ENCODE results near the gene NFIA.

Gene NFIA

GRCh38 chr1:61282387-61282786, 200.0 kb downstream of the NFIA start:
- no peak for DNase-seq

DNA sequence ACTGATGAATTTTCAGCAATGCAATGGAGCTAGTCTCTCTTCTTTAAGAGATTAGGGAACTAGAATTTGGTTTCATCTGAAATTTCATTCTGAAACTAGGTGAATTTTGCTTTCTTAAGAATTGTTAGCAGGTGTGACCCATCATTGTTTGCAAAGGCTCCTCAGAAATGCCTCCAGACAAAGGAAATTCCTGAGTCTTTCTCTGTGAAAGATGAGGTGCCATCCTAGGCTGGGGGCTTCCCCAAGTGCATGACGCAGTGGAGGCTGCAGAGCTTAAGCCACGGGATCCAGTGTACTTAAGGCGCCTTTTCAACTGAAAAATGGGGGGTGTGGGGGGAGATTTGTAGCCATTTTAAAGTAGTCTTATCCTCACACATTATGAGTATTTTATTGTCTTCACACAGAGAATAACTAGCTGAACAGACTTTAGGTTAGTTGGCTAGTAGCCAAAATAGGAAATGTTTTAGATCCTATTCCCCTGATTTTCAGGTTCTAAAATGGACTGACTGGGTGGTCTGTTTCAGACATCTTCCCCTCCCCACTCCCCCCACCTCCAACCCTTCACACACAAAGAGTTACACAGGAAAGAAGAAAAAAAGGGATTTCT, 202.0 kb downstream of the NFIA start:
- no peak for DNase-seq

DNA sequence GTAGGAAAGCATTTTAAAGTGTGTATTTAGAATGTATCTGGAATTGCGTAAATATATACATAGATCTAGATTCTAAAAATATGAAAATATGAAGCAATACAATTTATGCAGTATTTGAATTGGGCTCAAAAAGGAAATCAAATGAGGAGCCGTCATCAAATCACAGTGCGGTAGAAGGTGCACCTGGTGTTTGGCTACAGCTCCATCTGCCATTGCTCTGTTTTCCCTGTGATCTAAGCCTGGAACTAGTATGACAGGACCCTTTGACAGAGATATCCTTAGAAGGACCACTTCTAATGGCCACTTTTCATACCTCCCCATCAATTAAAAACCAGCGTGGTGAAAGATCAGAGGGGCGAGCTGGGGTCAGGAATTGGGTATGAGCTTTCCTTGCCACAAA, 202.6 kb downstream of the NFIA start:
- DNase-seq, result no peak

- no peak for DNase-seq
Measured at GRCh38 chr1:61285371-61285885, 203.1 kb downstream of the NFIA start.

- no peak for DNase-seq
Measured at GRCh38 chr1:61287014-61287413, 204.7 kb downstream of the NFIA start.

- DNase-seq, result no peak
Measured at GRCh38 chr1:61287734-61288133, 205.4 kb downstream of the NFIA start.

DNA sequence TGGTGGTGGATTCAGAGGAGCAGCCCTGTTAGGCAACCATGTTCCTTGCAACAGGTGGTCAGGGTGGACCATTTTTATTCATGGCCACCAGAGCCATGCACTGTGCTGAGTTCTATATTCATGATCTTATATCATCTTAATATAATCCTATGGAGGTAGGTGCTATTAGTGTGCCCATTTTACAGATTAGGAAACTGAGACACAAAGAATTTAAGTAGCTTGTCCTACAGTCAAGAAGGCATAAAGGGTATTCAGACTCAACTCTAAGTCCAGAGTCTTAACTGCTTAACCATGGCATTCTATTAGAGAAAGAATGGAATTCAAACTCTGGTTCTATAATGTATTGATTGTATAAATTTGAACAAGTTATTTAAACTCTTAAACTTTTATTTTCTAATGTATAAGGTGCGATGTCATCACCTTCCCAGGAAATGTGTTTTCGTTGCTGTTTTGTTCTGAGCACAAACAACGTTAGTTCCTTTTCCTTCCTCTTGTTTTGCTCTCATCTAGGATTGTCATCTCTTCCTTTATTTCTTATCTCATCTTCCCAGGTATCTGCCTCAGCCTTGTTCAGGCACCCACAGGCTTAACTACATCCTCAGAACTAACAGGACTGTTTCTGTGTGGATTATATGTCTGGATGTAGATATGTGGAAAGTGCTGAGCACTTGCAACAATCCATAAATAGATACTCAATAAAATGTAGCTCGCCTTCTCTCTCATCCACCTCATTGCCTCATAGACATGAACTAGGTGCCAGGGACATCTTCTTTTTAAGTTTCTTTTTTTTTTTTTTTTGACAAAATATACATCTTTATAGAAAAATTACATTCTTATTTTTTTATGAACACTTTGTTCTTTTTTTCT, 207.1 kb downstream of the NFIA start:
- DNase-seq, result no peak

DNA sequence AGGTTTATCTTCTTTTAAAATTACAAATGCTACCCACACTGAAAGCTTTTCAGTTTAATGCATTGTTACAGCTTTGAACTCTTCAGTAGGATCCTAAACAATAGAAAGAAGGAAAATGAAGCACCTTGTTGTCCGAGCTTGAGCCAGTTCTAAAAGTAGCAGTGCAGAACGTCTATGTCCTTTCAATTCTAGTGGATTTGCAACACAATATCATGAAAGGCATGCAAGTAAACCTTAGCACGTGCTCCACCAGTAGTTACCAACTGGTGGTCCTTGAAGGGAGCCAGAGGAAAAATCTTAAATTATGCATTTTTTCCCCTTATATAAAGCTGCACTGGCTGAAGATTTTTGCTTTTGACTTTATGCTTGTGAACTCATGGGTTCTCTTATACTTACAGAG, 208.2 kb downstream of the NFIA start:
- no peak for DNase-seq

DNA sequence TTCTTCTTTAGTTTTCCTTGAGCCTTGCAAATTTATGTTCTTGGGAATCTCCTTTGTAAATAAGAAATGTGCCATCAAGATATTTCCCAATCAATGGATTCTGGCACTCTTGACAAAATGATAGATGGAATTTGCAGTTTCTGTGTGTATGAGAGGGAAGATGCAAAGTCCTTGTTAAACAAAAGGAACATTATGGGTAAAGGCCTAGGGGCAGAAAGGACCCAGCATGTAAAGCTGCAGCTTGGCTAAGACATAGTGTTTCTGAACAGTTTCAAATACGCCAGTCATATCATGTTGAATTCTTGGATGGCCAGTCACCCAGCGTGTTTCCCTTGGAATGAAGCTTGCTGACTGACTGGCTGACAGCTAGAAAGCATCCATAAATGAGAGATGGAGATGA, 210.8 kb downstream of the NFIA start:
- no peak for DNase-seq

DNA sequence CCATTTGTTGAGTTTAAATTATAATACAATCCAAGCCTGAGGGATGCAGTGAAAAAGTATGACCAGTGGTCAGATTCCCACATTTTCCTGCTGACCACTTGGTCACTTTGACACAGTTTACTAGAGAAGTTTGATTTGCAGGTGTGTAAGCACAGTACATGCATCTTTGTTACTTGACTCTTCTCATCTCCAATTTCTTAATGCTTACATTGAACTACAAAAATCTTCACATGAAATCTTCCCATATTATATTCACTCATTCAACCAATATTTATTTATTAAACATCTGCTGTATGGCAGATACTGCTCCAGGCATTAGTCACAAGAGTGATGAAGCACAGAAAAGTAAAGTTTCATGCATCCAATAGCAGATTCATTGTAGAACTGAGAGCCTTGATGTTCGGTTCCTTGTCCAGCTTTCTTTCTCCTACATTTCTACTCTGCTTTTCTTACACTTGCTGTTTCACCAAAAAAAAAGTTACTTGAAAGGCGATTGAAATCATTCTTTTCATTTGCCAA, 211.7 kb downstream of the NFIA start:
- no peak for DNase-seq

GRCh38 chr1:61294930-61295329, 212.6 kb downstream of the NFIA start:
- no peak for DNase-seq

GRCh38 chr1:61295818-61296537, 213.6 kb downstream of the NFIA start:
- DNase-seq, result no peak

DNA sequence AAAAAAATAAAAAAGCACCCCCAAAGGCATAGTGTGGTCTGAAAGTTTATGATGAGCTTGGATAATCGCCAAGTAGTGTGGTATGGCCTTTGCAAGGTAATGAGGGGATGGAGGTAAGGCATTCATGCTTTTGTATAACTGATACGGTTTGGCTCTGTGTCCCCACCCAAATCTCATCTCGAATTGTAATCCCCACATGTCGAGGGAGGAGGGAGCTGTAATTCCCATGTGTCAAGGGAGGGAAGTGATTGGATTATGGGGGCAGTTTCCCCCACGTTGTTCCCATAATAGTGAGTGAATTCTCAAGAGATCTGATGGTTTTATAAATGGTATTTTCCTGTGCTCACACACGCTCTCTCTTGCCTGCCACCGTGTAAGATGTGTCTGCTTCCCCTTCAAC, 215.5 kb downstream of the NFIA start:
- no peak for DNase-seq

DNA sequence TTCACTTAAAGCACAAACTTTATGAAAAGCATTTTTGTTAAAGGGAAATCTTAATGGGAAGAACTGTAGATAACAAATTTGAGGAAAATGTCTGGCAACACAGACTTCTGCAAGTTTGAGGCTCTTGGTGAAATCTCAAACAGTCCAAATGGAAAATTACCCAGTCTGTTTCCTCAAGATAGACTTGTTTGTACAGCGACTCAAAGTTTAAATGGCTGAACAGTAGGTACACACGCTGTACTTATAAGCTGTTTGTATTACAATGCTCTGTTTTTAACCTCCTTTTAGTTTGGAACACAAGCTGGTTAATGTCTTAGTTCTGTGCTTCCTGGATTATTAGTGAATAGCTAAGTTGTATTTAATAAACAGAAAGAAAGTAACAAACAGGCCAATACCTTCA, 217.1 kb downstream of the NFIA start:
- no peak for DNase-seq

GRCh38 chr1:61300899-61301298, 218.5 kb downstream of the NFIA start:
- DNase-seq, result no peak

DNA sequence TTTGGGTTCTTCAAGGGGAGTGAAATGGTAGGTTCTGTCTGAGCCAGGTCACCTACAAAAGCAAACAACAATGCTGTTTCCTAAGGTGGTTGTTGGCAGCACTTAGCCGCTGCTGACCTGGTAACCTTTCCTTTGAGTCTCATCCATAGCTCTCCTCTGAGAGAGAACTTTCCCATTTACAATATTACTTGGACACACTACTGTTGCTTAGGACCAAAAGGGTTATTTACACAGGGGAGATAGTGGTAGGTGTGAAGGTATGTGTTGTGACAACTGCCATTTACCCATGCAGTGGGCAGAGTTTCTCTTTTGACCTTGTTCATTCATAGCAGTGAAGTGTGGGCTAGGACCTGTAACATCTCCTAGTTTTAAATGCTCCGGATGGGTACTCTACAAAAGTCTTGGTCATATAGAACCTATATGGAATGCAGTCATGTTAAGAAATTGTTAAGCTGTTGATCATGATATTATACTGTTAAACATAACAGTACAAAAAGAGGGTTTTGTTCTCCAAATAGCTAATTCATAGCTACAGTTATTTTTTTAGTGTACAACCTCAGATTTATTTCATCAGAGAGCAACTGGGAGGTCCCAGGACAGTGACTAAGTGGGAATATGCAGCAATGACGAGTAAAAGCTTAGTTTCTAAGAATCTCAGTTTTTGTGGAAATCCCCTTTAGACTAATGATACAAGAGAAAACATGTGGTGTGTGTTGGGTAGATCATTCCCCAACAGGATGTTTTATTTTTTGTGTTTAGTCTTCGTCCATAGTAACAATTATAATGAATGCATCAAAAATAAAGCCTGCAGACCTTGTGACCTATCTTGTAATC, 219.7 kb downstream of the NFIA start:
- no peak for DNase-seq

- DNase-seq, result no peak
Measured at GRCh38 chr1:61307422-61308142, 225.2 kb downstream of the NFIA start.

DNA sequence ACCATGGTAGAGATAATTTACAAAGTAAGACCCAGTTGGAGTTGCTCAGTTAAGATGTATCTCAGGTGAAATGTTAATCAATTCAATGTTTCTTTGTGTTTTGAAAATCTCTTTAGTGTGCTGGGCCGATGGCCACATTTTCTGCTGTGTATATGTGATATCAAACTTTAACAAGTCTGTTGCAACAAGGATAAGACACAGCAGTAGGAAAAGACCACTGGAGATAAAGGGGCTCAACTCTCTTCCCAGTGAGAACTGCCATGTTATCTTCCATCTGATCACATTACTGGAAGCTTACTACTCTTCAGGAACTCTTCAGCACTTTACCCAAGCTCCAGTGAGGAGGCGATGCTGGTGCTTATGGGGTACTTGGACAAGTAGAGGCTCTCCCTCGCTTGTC, 227.7 kb downstream of the NFIA start:
- no peak for DNase-seq

- DNase-seq, result no peak
Measured at GRCh38 chr1:61310538-61310937, 228.2 kb downstream of the NFIA start.

DNA sequence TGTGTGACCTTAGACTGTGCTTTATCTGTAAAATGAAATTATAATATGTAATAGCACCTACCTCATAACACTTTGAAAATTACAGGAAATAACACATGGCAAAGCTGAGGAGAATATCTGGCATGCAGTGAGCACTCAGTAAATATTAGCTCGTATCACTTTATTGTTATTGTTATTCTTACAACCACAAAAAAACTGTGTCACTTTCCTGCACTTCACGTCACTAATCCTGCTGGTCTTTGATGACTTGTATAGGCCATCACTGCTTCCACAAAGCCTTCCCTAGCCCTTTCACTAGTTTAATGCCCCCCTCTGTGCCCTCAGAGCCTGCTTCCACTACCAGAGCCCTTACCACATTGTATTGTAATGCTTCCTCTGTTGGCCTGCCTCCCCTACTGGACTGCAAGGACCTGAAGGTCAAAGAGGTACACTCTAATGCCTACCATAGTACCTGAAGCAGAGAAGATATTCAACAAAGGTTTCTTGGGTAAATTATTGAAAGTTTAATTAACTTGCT, 231.6 kb downstream of the NFIA start:
- DNase-seq, result no peak

- DNase-seq, result no peak
Measured at GRCh38 chr1:61315011-61315410, 232.7 kb downstream of the NFIA start.

DNA sequence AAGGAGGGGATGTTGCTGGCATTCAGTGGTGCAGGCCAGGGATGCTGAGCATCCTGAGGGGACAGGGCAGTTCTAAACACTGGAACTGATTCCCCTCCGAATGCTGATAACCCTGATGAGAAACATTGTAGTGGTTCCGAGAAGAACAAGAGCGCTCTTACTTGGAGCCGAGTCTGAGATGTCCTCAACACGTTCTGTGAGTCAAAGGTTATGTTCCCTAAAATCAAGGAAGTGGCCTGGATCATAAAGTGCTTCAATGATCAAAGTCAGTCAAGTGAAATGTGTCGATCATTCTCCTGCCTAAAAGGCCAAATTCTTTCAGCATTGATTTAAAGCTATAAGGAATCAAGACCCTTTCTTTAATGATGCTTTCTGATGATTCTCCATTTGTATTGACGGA, 234.1 kb downstream of the NFIA start:
- DNase-seq, result no peak
